Measurements from ENCODE around the gene CFAP100. TPM values are rescaled to one million over a fixed set of nuclear protein-coding genes. Genes with fewer than 3 reads are reported as not detected.

CFAP100 gene
- total and polyA plus RNA-seq, 2 donors = not detected

DNA sequence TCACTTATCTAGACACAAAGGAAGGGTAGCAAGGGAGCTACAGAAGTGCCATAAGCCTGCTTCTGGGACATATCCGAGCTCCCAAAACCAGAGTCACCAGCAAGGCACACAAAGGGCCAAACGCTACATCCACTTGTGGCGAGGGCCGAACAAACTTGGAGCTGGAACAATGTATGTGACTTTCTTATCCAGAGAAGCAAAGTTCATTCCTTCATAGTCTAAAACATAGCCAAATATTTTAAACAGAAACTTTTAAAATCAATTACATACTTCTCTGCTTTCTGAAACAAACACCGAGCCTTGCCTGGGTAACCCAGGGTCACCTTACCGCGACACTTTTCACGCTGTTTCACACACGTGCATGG is 65.0 kb downstream of the CFAP100 start:
- WGBS = 94% methylated on average over 9 of the region's 9 CpGs
- Histone ChIP-seq H3K4me1 (ENCODE audit: insufficient read depth) (no peaks in the 10 kb centered on the region), H3K27ac (ENCODE audit: low read depth) (no peak overlapping the region), H3K36me3 (ENCODE audit: insufficient read depth) (peaks cover 5% of the 10 kb centered on the region), H3K4me3 (ENCODE audit: low read depth, low read length) (no peak overlapping the region)
- DNase-seq (ENCODE audit: extremely low spot score) = no peak

GRCh38 chr3:126460381-126460780 is 65.7 kb downstream of the CFAP100 start:
- Histone ChIP-seq H3K27ac (ENCODE audit: low read depth) (no peak overlapping the region), H3K4me1 (ENCODE audit: insufficient read depth) (no peaks in the 10 kb centered on the region), H3K36me3 (ENCODE audit: insufficient read depth) (peaks cover 5% of the 10 kb centered on the region), H3K4me3 (ENCODE audit: low read depth, low read length) (no peak overlapping the region)
- no peak for DNase-seq (ENCODE audit: extremely low spot score)
- 91% methylated on average over 7 of the region's 7 CpGs for WGBS

DNA sequence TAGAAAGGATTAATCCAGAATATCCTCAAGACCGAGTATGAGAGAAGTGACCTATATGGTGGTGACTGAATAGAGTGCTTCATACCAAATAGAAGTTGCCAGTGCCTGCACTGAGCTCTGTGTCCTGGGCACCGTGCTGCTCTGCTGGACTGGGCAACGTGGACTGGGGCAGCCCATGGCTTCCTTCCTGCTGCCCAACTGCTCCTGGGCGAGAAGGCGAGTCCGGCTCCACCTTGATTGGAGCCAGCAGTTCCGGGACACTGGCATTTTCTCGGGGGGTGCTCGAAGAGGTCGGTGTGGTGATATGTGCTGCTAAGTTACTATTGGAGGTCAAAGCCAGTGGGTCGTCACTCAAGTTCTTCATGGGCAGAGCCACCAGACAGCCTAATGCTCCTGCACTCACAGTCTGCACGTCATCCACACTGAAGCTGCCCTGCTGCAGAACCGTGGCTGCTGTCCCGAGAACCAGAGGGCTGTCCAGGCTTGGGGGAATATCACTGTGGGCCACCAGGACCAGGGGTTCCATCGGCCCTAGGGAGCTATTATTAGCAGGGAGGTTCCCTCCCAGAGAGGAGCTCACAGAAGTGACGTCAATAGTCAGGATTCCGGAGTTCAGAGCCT is 66.9 kb downstream of the CFAP100 start:
- no peak for DNase-seq (ENCODE audit: extremely low spot score)
- no peak overlapping the region for H3K27ac ChIP-seq (ENCODE audit: low read depth)
- H3K36me3 ChIP-seq (ENCODE audit: insufficient read depth) = peaks cover 5% of the 10 kb centered on the region
- no peaks in the 10 kb centered on the region for H3K4me1 ChIP-seq (ENCODE audit: insufficient read depth)
- WGBS = 92% methylated on average over 17 of the region's 17 CpGs
- no peak overlapping the region for H3K4me3 ChIP-seq (ENCODE audit: low read depth, low read length)

DNA sequence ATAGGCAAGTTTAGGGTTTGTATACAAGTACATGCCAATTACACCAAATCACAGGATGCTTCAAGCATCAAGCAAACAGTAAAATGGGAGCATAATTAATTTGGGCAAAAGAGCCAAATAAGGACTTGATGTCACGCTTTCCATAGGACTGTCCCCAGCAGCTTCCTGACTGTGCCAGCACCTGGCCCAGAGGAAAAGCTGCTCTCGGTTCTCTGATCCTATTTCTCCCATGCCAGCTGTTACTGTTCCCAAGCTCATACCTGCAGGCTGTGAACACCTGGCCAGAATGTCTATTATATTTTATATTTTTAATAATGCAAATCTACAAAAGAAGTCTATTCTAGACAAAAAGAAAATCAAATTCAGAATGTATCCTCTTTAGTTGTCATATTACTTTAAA is 68.8 kb downstream of the CFAP100 start:
- H3K27ac ChIP-seq (ENCODE audit: low read depth) = no peak overlapping the region
- 96% methylated on average over 2 of the region's 2 CpGs for WGBS
- no peak for DNase-seq (ENCODE audit: extremely low spot score)
- no peaks in the 10 kb centered on the region for H3K4me1 ChIP-seq (ENCODE audit: insufficient read depth)
- H3K4me3 ChIP-seq (ENCODE audit: low read depth, low read length) = no peak overlapping the region
- peaks cover 7% of the 10 kb centered on the region for H3K36me3 ChIP-seq (ENCODE audit: insufficient read depth)

DNA sequence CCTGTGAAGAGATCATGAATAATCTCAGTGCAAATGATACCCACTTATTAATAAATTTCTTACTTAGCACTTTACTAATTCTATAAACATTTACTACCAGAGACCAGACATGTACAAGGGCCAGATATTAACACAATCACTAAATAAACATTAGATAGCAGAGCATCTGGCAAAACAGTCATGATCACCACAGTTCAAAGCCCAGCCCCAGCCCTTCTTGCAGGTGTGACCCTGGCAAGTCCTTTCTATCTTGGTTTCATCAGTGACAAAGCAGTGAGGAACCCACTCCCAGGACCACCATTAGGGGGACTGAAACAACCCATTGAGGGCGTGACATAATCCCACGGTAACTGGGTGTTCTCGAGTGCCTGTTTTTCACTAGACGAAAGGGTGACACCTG is 69.4 kb downstream of the CFAP100 start:
- no peak overlapping the region for H3K27ac ChIP-seq (ENCODE audit: low read depth)
- no peaks in the 10 kb centered on the region for H3K4me1 ChIP-seq (ENCODE audit: insufficient read depth)
- H3K4me3 ChIP-seq (ENCODE audit: low read depth, low read length) = no peak overlapping the region
- peaks cover 6% of the 10 kb centered on the region for H3K36me3 ChIP-seq (ENCODE audit: insufficient read depth)
- WGBS = 84% methylated on average over 4 of the region's 4 CpGs
- DNase-seq (ENCODE audit: extremely low spot score) = no peak

DNA sequence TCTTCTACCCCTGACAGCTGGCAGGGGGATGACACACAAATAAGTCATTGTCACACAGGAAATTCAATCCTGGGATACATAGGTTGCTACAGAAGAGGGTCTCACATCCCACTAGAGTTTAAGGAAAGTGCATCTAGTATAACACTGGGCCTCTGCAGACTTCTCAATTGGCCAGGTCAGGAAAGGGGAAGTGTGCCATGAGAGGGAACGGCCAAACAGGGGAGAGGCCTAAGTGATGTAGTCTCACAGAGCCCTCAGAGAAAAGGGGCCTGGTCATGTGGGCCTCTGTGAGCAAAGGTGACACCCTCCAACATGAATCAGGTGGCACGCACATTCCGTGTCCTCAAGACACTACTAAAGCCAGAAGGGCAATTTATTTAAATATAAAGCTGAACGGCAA is 69.8 kb downstream of the CFAP100 start:
- H3K27ac ChIP-seq (ENCODE audit: low read depth) = no peak overlapping the region
- H3K36me3 ChIP-seq (ENCODE audit: insufficient read depth) = peaks cover 6% of the 10 kb centered on the region
- H3K4me3 ChIP-seq (ENCODE audit: low read depth, low read length) = no peak overlapping the region
- H3K4me1 ChIP-seq (ENCODE audit: insufficient read depth) = no peaks in the 10 kb centered on the region
- no peak for DNase-seq (ENCODE audit: extremely low spot score)
- WGBS = 71% methylated on average over 4 of the region's 4 CpGs

- H3K36me3 ChIP-seq (ENCODE audit: insufficient read depth) = peaks cover 6% of the 10 kb centered on the region
- 93% methylated on average over 11 of the region's 11 CpGs for WGBS
Observed at GRCh38 chr3:126464997-126465396, 70.3 kb downstream of the CFAP100 start.

DNA sequence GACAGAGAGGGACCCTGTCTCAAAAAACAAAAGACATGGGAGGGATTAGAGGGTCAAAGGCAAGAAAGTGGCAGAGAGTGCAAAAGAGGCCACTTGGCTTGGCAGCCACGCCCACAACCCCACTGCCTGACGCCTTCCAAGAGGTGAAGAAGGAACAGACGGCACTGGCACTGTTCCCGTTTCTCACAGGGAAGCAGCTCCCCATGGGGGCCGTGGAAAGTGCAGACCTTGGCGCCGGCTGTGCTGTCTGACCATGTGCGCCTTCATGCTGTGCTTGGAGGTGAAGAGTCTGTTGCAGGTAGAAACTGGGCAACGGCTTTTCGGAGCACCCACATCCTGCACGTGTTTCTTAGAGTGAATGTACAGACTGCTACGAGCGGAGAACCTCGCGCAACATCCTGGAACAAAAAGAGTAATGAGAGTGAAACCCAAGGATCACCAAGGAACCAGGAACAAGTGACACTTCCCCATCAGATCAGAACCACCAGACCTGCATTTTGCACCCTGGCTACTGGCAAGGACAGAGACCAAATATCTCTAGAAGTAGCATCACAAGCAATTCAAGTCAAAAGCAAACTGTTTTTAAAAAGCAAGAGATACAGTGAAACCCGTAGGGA is 71.3 kb downstream of the CFAP100 start:
- H3K27ac ChIP-seq (ENCODE audit: low read depth) = no peak overlapping the region
- H3K4me3 ChIP-seq (ENCODE audit: low read depth, low read length) = no peak overlapping the region
- WGBS = 78% methylated on average over 16 of the region's 16 CpGs
- H3K4me1 ChIP-seq (ENCODE audit: insufficient read depth) = no peaks in the 10 kb centered on the region
- H3K36me3 ChIP-seq (ENCODE audit: insufficient read depth) = peaks cover 6% of the 10 kb centered on the region
- no peak for DNase-seq (ENCODE audit: extremely low spot score)

More at GRCh38 chr3:126464997-126465396, 70.3 kb downstream of the CFAP100 start:
- no peak overlapping the region for H3K27ac ChIP-seq (ENCODE audit: low read depth)
- H3K4me3 ChIP-seq (ENCODE audit: low read depth, low read length) = no peak overlapping the region
- H3K4me1 ChIP-seq (ENCODE audit: insufficient read depth) = no peaks in the 10 kb centered on the region
- DNase-seq (ENCODE audit: extremely low spot score) = no peak

GRCh38 chr3:126466886-126467610 is 72.3 kb downstream of the CFAP100 start:
- no peak overlapping the region for H3K27ac ChIP-seq (ENCODE audit: low read depth)
- 86% methylated on average over 19 of the region's 19 CpGs for WGBS
- no peak for DNase-seq (ENCODE audit: extremely low spot score)
- no peak overlapping the region for H3K4me3 ChIP-seq (ENCODE audit: low read depth, low read length)
- peaks cover 2% of the 10 kb centered on the region for H3K36me3 ChIP-seq (ENCODE audit: insufficient read depth)
- peaks cover under 1% of the 10 kb centered on the region for H3K4me1 ChIP-seq (ENCODE audit: insufficient read depth)

DNA sequence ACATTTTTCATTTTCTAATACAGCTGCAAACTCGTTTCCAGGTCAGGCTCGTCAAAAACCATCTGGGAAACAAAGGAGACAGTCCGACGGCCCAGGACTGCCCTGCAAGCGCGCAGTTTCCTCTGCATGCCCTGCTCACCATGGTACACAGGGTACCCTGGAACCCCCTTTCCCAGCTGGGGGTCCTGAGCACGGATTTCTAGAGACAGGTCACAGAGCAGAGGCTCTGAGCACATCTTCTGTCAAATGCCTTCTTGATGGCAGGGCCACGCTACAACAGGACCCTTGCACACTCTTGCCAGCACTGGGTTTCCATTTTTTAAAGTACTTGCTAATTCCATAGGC is 72.9 kb downstream of the CFAP100 start:
- Histone ChIP-seq H3K36me3 (ENCODE audit: insufficient read depth) (peaks cover 2% of the 10 kb centered on the region), H3K4me3 (ENCODE audit: low read depth, low read length) (no peak overlapping the region), H3K27ac (ENCODE audit: low read depth) (no peak overlapping the region), H3K4me1 (ENCODE audit: insufficient read depth) (peaks cover 2% of the 10 kb centered on the region)
- 81% methylated on average over 8 of the region's 8 CpGs for WGBS
- DNase-seq (ENCODE audit: extremely low spot score) = no peak

DNA sequence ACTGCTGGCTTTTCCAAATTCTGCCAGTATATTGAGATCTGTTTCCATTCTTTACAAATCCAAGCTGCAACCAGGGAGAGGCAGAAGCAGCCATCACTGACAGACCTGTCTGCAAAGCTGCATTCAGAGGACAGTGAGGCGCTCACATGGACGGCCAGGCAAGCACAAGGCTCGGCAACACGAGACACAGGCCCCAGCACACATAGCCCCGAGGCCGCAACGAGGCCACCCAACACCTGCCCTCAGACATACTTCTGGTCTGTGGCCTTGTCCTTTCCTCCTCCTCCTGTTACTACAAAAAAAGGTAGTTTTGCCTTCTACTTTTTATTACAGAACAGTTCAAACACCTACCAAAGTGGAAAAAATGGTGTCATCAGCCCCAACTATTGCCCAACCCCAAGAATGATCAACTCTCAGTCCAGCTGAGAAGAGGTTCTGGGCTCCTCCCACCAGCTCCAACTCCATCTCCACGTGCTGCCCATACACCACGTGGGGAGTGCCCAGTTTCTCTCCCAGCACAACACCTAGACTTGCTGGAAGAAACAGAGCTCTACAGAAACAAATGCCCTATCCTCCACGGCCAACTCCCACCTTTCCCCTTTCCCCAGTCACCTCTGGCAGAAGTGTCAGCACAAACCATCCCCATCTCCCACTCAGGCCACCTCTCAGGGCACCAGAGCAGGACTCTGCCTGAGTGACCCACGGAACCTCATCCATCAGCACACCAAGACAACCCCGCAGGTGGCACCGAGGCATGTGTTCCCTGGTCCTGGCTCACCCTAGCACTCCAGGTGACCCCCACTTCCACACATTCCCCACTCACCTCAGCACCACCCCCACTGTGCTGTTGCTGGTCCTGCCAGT is 73.6 kb downstream of the CFAP100 start:
- H3K36me3 ChIP-seq (ENCODE audit: insufficient read depth) = peaks cover 2% of the 10 kb centered on the region
- H3K4me1 ChIP-seq (ENCODE audit: insufficient read depth) = peaks cover 2% of the 10 kb centered on the region
- 83% methylated on average over 13 of the region's 13 CpGs for WGBS
- no peak overlapping the region for H3K4me3 ChIP-seq (ENCODE audit: low read depth, low read length)
- no peak for DNase-seq (ENCODE audit: extremely low spot score)
- no peak overlapping the region for H3K27ac ChIP-seq (ENCODE audit: low read depth)

DNA sequence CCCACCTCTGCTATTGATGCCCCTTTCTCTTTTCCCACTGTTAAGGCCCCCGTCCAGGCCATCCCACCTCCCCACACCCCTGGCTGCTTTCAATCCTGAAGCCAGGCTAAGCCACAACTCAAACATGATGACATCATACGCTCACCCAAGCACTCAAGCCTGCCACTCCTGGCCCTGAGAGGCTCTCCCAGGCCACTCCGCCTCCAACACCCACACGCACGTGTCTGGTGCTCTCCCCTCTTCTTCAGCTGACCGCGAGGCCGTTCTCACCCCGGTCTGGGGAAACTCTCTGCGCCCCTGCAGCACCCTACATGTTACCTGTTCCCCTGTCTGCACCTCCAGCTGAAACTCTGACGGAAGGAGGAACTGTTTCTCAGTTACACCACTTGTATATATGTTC is 74.8 kb downstream of the CFAP100 start:
- H3K36me3 ChIP-seq (ENCODE audit: insufficient read depth) = peaks cover 2% of the 10 kb centered on the region
- 93% methylated on average over 11 of the region's 11 CpGs for WGBS

GRCh38 chr3:126472277-126473006 is 77.7 kb downstream of the CFAP100 start:
- Histone ChIP-seq H3K27ac (ENCODE audit: low read depth) (no peak overlapping the region), H3K4me1 (ENCODE audit: insufficient read depth) (peaks cover 5% of the 10 kb centered on the region), H3K4me3 (ENCODE audit: low read depth, low read length) (no peak overlapping the region), H3K36me3 (ENCODE audit: insufficient read depth) (peaks cover 2% of the 10 kb centered on the region)
- DNase-seq (ENCODE audit: extremely low spot score) = peak; percentile 67
- WGBS = 35% methylated on average over 8 of the region's 8 CpGs

More for the DNA sequence above, 74.8 kb downstream of the CFAP100 start:
- Histone ChIP-seq H3K27ac (ENCODE audit: low read depth) (no peak overlapping the region), H3K4me3 (ENCODE audit: low read depth, low read length) (no peak overlapping the region), H3K4me1 (ENCODE audit: insufficient read depth) (peaks cover 5% of the 10 kb centered on the region)
- no peak for DNase-seq (ENCODE audit: extremely low spot score)
